NCI-H1694 treated with DMSO at 0.1 percent for 48 hours (cell line): ENCODE data around the gene F2.

Experiments used
- DNase-seq: peaks from one replicate; lab custom pipeline; 2025; lab: John Stamatoyannopoulos, UW

The F2 gene

DNA sequence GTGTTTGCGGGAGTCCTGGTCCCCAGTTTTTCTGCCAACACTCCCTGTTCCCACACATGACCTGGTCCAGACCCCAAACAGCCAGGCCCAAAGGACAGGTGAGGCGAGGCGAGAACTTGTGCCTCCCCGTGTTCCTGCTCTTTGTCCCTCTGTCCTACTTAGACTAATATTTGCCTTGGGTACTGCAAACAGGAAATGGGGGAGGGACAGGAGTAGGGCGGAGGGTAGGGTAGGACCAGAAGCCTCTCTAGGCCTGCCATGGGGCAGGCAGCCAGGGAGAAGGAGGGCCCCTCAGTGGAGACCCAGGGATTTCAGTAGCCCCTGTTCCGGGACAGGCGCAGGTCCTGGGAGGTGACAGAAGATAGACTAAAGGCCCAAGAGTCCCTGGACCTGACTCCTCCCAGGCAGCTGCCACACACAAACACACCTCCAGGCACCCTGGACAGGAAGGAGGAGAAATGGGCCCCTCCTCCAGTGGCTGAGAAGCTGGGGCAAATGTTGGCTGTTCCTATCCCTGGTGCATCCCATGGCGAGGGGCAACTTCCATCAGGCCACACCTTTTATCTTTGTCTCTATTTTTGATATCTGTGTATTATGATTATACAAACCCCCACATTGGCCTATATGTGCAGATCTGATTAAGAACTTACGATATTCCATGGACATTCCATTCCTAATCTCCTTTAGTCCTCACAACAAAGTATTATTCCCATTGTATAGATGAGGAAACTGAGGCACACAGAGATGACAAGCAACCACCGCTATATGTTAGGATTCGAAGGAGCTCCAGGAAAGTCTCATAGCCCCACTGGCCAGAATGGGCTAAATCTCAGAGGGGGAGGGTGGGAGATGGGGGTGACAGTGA lies 626 bp upstream of the F2 start:
- no peak for DNase-seq

- no peak for DNase-seq
Measured at GRCh38 chr11:46719543-46720218, 668 bp downstream of the F2 start.

DNA sequence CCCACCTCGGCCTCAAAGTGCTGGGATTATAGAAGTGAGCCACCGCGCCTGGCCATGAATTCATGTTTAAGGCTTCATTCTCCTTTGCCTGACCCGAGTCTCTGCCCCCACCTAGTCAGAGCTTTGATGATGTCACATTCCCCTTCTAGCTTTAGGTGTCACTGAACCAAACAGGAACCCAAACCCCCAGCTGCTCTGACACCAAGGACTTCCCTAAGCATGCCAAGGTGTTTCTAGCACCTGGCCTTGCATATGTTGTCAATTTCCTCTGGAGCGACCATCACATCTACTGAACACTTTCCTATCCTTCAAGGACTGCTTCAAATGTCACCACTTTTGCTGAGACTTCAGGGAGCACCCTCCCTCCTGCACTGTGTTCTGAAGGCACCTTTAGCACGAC lies 2.3 kb downstream of the F2 start:
- DNase-seq: no peak

DNA sequence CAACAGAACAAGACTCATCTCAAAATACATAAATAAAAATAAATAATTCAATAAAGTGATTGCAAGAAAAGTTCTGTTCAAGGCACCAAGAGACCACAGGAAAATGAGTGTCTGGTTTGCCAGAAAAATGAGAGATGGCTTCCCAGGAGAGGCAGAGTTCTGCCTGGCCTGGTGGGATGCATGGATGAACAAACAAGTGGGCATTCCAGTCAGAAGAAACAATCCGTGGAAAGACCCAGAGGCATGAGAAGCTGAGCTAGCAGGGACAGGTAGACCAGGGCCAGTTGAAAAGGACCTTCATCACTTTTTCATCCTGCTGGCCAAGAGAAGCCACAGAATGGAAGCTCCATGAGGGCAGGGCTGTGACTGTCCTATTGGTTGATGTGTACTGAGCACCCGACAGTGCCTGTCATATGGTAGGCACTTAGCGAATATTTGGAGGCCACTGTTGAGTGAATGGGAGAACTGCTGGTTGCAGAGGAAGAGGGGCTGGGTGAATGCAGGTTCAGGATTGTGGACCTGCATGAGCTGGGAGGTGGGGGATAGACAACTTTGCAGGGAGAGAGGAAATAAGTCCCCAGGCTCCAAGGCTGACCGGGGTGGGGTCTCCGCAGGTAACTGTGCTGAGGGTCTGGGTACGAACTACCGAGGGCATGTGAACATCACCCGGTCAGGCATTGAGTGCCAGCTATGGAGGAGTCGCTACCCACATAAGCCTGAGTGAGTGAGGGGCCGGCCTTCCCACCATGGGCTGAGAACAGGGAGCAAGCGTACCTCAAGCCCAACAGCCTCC lies 3.7 kb downstream of the F2 start:
- no peak for DNase-seq

GRCh38 chr11:46723359-46723680 lies 4.3 kb downstream of the F2 start:
- no peak for DNase-seq

- no peak for DNase-seq
Measured at GRCh38 chr11:46724088-46724487, 5.1 kb downstream of the F2 start.

- no peak for DNase-seq
Measured at GRCh38 chr11:46725338-46726205, 6.6 kb downstream of the F2 start.

DNA sequence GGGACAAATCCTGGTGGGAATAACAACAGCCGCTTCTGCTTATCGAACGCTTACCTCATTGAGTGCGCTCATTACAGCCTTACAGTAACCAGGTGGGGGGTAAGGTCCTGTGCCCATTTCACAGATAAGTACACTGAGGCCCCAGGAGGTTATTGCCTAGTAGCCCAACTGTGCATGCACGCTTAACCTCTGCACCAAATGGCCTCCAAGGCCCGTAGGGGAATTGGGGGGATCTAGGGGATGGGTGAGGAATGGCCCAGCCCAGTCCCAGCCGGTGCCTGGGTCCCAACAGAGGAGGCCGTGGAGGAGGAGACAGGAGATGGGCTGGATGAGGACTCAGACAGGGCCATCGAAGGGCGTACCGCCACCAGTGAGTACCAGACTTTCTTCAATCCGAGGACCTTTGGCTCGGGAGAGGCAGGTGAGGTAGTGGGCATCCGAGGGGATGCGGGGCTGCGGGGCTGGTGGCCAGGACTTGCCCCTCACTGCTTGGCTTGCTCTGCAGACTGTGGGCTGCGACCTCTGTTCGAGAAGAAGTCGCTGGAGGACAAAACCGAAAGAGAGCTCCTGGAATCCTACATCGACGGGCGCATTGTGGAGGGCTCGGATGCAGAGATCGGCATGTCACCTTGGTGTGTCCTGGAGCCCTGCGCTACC lies 7.3 kb downstream of the F2 start:
- no peak for DNase-seq

GRCh38 chr11:46727952-46728658 lies 9.1 kb downstream of the F2 start:
- no peak for DNase-seq

DNA sequence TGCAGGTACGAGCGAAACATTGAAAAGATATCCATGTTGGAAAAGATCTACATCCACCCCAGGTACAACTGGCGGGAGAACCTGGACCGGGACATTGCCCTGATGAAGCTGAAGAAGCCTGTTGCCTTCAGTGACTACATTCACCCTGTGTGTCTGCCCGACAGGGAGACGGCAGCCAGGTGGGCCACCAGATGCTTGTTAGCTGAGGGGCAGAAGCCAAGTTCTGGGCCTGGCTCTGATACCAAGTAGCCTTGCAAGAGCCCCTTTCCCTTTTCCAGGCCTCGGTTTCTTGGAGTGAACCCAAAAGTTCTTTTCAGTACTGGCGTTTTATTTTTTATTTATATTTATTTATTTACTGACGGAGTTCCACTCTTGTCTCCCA lies 9.6 kb downstream of the F2 start:
- DNase-seq: no peak

DNA sequence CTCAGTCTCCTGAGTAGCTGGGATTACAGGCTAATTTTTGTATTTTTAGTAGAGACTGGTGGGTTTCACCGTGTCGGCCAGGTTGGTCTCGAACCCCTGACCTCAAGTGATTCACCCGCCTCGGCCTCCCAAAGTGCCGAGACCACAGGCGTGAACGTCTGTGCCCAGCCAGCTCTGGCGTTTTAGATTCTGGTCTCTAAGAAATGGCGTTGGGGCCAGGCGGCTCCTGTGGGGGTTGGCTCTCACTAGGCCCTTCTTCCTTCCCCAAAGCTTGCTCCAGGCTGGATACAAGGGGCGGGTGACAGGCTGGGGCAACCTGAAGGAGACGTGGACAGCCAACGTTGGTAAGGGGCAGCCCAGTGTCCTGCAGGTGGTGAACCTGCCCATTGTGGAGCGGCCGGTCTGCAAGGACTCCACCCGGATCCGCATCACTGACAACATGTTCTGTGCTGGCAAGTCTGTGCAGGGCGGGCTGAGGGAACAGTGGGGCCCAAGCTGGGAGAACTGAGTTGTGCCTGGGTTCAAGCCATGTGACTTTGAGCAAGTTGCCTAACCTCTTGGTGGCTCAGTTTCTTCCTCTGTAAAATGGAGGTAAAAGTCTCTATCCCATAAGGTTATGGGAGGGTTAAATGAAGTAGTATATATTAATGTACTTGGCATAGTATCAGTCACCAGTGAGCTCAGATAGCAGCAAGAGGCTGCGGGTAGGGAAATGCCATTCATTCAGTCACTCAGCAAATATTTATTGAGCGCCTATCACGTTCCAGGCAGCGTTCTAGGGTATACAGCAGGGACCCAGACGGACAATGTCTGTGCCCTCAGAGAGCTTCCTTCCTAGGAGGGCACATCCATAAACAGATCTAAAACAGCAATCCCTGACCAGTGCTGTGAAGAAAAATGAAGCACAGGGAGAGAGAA lies 10.4 kb downstream of the F2 start:
- DNase-seq: no peak

DNA sequence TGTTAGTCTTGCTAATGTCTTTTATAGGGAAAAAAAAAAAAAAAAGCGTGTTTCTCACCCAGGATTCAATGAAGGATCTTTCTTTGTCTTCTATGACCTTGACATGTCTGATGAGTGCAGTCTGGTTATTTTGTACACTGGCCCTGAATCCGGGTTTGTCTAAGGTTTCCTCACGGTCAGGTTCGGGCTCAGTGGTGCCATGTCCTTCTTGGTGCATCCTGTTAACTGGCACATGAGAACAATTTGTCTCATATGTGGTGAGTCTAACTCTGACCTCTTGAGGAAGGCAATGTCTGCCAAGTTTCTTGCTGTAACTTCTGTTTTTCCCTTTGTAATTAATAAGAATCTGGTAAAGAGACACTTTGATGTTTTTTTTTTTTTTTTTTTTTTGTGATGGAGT lies 12.5 kb downstream of the F2 start:
- DNase-seq: no peak

- no peak for DNase-seq
Measured at GRCh38 chr11:46733234-46733633, 14.2 kb downstream of the F2 start.

- no peak for DNase-seq
Measured at GRCh38 chr11:46736146-46736545, 17.1 kb downstream of the F2 start.

GRCh38 chr11:46736615-46737014 lies 17.6 kb downstream of the F2 start:
- no peak for DNase-seq

DNA sequence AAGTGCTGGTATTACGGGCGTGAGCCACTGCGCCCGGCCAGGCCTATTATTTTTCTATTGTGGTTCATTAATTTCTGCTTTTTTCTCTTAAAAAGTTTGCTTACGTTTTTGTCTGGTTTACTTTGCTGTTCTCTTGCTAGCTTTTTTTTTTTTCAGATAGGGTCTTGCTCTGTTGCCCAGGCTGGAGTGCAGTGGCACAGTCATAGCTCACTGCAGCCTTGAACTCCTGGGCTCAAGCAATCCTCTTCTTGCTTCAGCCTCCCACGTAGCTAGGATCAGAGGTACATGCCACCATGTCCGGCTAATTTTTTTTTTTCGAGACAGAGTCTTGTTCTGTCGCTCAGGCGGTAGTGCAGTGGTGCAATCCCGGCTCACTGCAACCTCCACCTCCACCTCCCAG lies 18.7 kb downstream of the F2 start:
- no peak for DNase-seq

DNA sequence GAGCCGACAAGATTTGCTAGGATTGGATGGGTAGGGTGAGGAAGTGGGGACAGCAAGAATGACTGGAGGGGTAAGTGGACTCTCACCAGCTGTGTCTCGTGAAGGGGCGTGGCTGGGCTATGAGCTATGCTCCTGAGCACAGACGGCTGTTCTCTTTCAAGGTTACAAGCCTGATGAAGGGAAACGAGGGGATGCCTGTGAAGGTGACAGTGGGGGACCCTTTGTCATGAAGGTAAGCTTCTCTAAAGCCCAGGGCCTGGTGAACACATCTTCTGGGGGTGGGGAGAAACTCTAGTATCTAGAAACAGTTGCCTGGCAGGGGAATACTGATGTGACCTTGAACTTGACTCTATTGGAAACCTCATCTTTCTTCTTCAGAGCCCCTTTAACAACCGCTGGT lies 19.9 kb downstream of the F2 start:
- DNase-seq: no peak

GRCh38 chr11:46741600-46742484 lies 22.8 kb downstream of the F2 start:
- DNase-seq: no peak

- no peak for DNase-seq
Measured at GRCh38 chr11:46743043-46743442, 24.0 kb downstream of the F2 start.
